Measurements from ENCODE around the gene SLC35G3. TPM values are rescaled to one million over a fixed set of nuclear protein-coding genes. Genes with fewer than 3 reads are reported as not detected.

Gene SLC35G3
- total RNA-seq, 2 experiments from 2014 or later = not detected

GRCh38 chr17:35171834-35172233 lies 22.4 kb downstream of the SLC35G3 start:
- POLR2A ChIA-PET = interaction anchor here (1.3 kb wide), 1 partner anchor 64 kb away, joined by 3 read pairs; no protein-coding TSS in a partner anchor
- Mint-ChIP-seq H3K36me3 (peaks cover 2% of the 10 kb centered on the region), H3K27me3 (no peaks in the 10 kb centered on the region), H3K9me3 (peaks cover 1% of the 10 kb centered on the region), H3K27ac (peak overlapping the region; percentile 67), H3K4me3 (peak overlapping the region; percentile 28), H3K4me1 (peaks cover 28% of the 10 kb centered on the region)
- no peak for DNase-seq
- peak; percentile 30 for ATAC-seq (ENCODE audit: low read depth)

GRCh38 chr17:35170968-35171771 lies 23.0 kb downstream of the SLC35G3 start:
- Mint-ChIP-seq H3K4me1 (peaks cover 26% of the 10 kb centered on the region), H3K27me3 (no peaks in the 10 kb centered on the region), H3K4me3 (peak overlapping the region; percentile 28), H3K9me3 (peaks cover 1% of the 10 kb centered on the region), H3K36me3 (peaks cover 2% of the 10 kb centered on the region), H3K27ac (peak overlapping the region; percentile 67)
- POLR2A ChIA-PET = interaction anchor here (0.9 to 1.3 kb wide), 6 partner anchors 44 to 368 kb away, joined by 3 to 5 read pairs (median 4); partner anchors contain the start of genes SLFN13 and SLFN5
- DNase-seq (peak; percentile 47), ATAC-seq (ENCODE audit: low read depth) (peak; percentile 69)

GRCh38 chr17:35169835-35170363 lies 24.3 kb downstream of the SLC35G3 start:
- no peak for ATAC-seq (ENCODE audit: low read depth)
- DNase-seq = no peak
- Mint-ChIP-seq H3K27ac (no peak overlapping the region), H3K27me3 (no peaks in the 10 kb centered on the region), H3K4me1 (peaks cover 25% of the 10 kb centered on the region), H3K36me3 (peaks cover 2% of the 10 kb centered on the region), H3K4me3 (no peak overlapping the region), H3K9me3 (peaks cover 1% of the 10 kb centered on the region)
- POLR2A ChIA-PET = interaction anchor here (0.6 to 1.3 kb wide), 8 partner anchors 13 to 369 kb away, joined by 3 to 5 read pairs (median 3); partner anchors contain the start of gene SLFN13

- peaks cover 22% of the 10 kb centered on the region for H3K4me1 Mint-ChIP-seq
- no peak overlapping the region for H3K27ac Mint-ChIP-seq
- ATAC-seq (ENCODE audit: low read depth) (no peak), DNase-seq (no peak)
- POLR2A ChIA-PET = interaction anchor here (0.6 to 1.4 kb wide), 5 partner anchors 26 to 641 kb away, joined by 3 to 4 read pairs (median 4); partner anchors contain the start of gene TAF15
- no peaks in the 10 kb centered on the region for H3K9me3 Mint-ChIP-seq
- H3K36me3 Mint-ChIP-seq = no peaks in the 10 kb centered on the region
- H3K27me3 Mint-ChIP-seq = no peaks in the 10 kb centered on the region
- H3K4me3 Mint-ChIP-seq = no peak overlapping the region
These were observed 26.5 kb downstream of the SLC35G3 start for GRCh38 chr17:35167666-35168065.

GRCh38 chr17:35167046-35167445 lies 27.1 kb downstream of the SLC35G3 start:
- Mint-ChIP-seq H3K4me3 (no peak overlapping the region), H3K9me3 (no peaks in the 10 kb centered on the region), H3K36me3 (no peaks in the 10 kb centered on the region), H3K27ac (no peak overlapping the region), H3K27me3 (no peaks in the 10 kb centered on the region), H3K4me1 (peaks cover 18% of the 10 kb centered on the region)
- ATAC-seq (ENCODE audit: low read depth) (no peak), DNase-seq (no peak)
- POLR2A ChIA-PET = interaction anchor here (0.6 to 1.4 kb wide), 6 partner anchors 25 to 642 kb away, joined by 3 to 4 read pairs (median 4); partner anchors contain the start of gene TAF15

GRCh38 chr17:35166526-35166925 lies 27.7 kb downstream of the SLC35G3 start:
- POLR2A ChIA-PET = interaction anchor here (1.1 to 1.4 kb wide), 2 partner anchors 75 to 368 kb away, joined by 3 to 4 read pairs; no protein-coding TSS in a partner anchor
- H3K27ac Mint-ChIP-seq = no peak overlapping the region

GRCh38 chr17:35164716-35165115 lies 29.5 kb downstream of the SLC35G3 start:
- peaks cover 33% of the 10 kb centered on the region for H3K4me1 Mint-ChIP-seq
- H3K27ac Mint-ChIP-seq = no peak overlapping the region

More at GRCh38 chr17:35166526-35166925, 27.7 kb downstream of the SLC35G3 start:
- H3K36me3 Mint-ChIP-seq = no peaks in the 10 kb centered on the region
- H3K4me3 Mint-ChIP-seq = no peak overlapping the region
- H3K9me3 Mint-ChIP-seq = no peaks in the 10 kb centered on the region
- no peaks in the 10 kb centered on the region for H3K27me3 Mint-ChIP-seq
- ATAC-seq (ENCODE audit: low read depth) (no peak), DNase-seq (no peak)
- peaks cover 16% of the 10 kb centered on the region for H3K4me1 Mint-ChIP-seq

GRCh38 chr17:35163886-35164285 lies 30.3 kb downstream of the SLC35G3 start:
- POLR2A ChIA-PET = interaction anchor here (1.9 kb wide), 1 partner anchor 79 kb away, joined by 5 read pairs; the partner anchor contains the start of gene SLFN5
- H3K4me3 Mint-ChIP-seq = no peak overlapping the region
- peaks cover 33% of the 10 kb centered on the region for H3K4me1 Mint-ChIP-seq
- peaks cover 6% of the 10 kb centered on the region for H3K36me3 Mint-ChIP-seq
- no peaks in the 10 kb centered on the region for H3K9me3 Mint-ChIP-seq
- no peak for DNase-seq
- no peaks in the 10 kb centered on the region for H3K27me3 Mint-ChIP-seq
- H3K27ac Mint-ChIP-seq = no peak overlapping the region
- ATAC-seq (ENCODE audit: low read depth) = no peak

More at GRCh38 chr17:35164716-35165115, 29.5 kb downstream of the SLC35G3 start:
- Mint-ChIP-seq H3K4me3 (no peak overlapping the region), H3K9me3 (no peaks in the 10 kb centered on the region), H3K36me3 (peaks cover 6% of the 10 kb centered on the region), H3K27me3 (no peaks in the 10 kb centered on the region)
- ATAC-seq (ENCODE audit: low read depth) = no peak
- POLR2A ChIA-PET = interaction anchor here (0.8 kb wide), 1 partner anchor 77 kb away, joined by 3 read pairs; no protein-coding TSS in a partner anchor
- DNase-seq = no peak

- H3K27ac Mint-ChIP-seq = no peak overlapping the region
- peaks cover 36% of the 10 kb centered on the region for H3K4me1 Mint-ChIP-seq
- peaks cover 7% of the 10 kb centered on the region for H3K36me3 Mint-ChIP-seq
- DNase-seq (no peak), ATAC-seq (ENCODE audit: low read depth) (no peak)
- no peak overlapping the region for H3K4me3 Mint-ChIP-seq
- no peaks in the 10 kb centered on the region for H3K9me3 Mint-ChIP-seq
- POLR2A ChIA-PET = interaction anchor here (1.9 kb wide), 1 partner anchor 80 kb away, joined by 5 read pairs; the partner anchor contains the start of gene SLFN5
- H3K27me3 Mint-ChIP-seq = no peaks in the 10 kb centered on the region
These were observed 31.4 kb downstream of the SLC35G3 start for GRCh38 chr17:35162755-35163154.

- ATAC-seq (ENCODE audit: low read depth) (peak; percentile 84), DNase-seq (no peak)
- POLR2A ChIA-PET = interaction anchor here (0.6 to 2.3 kb wide), 6 partner anchors 14 to 114 kb away, joined by 3 to 11 read pairs (median 4); partner anchors contain the start of gene SLFN5
- no peaks in the 10 kb centered on the region for H3K9me3 Mint-ChIP-seq
- H3K36me3 Mint-ChIP-seq = peaks cover 7% of the 10 kb centered on the region
- peak overlapping the region; percentile 62 for H3K4me3 Mint-ChIP-seq
- H3K4me1 Mint-ChIP-seq = peaks cover 36% of the 10 kb centered on the region
- peak overlapping the region; percentile 85 for H3K27ac Mint-ChIP-seq
- no peaks in the 10 kb centered on the region for H3K27me3 Mint-ChIP-seq
These were observed 32.9 kb downstream of the SLC35G3 start for GRCh38 chr17:35161281-35161761.

GRCh38 chr17:35160354-35161201 lies 33.6 kb downstream of the SLC35G3 start:
- peaks cover 7% of the 10 kb centered on the region for H3K36me3 Mint-ChIP-seq
- ATAC-seq (ENCODE audit: low read depth) = peak; percentile 57
- no peaks in the 10 kb centered on the region for H3K9me3 Mint-ChIP-seq
- no peak for DNase-seq
- H3K27ac Mint-ChIP-seq = peak overlapping the region; percentile 85
- no peaks in the 10 kb centered on the region for H3K27me3 Mint-ChIP-seq
- H3K4me3 Mint-ChIP-seq = peak overlapping the region; percentile 62
- POLR2A ChIA-PET = interaction anchor here (0.6 to 2.3 kb wide), 7 partner anchors 14 to 113 kb away, joined by 3 to 11 read pairs (median 3); partner anchors contain the start of gene SLFN5
- H3K4me1 Mint-ChIP-seq = peaks cover 37% of the 10 kb centered on the region

GRCh38 chr17:35159940-35160339 lies 34.3 kb downstream of the SLC35G3 start:
- Mint-ChIP-seq H3K27ac (no peak overlapping the region), H3K4me1 (peaks cover 32% of the 10 kb centered on the region), H3K27me3 (peaks cover 3% of the 10 kb centered on the region), H3K4me3 (peak overlapping the region; percentile 33), H3K9me3 (no peaks in the 10 kb centered on the region), H3K36me3 (peaks cover 7% of the 10 kb centered on the region)
- DNase-seq = no peak
- POLR2A ChIA-PET = interaction anchor here (0.9 to 2.3 kb wide), 4 partner anchors 29 to 83 kb away, joined by 3 to 11 read pairs (median 4); partner anchors contain the start of gene SLFN5
- ATAC-seq (ENCODE audit: low read depth) = no peak

All from activated naive CD8-positive, alpha-beta T cell treated with anti-CD3 and anti-CD28 coated beads, Interleukin-2, amount 10 ng/mL, durations not matched to agents 7 days and 5 days (primary cell).